ENCODE results near the gene IRX4. TPM values are rescaled to one million over a fixed set of nuclear protein-coding genes. Genes with fewer than 3 reads are reported as not detected.

Gene IRX4
- total and polyA plus RNA-seq, 2 of the 4 experiments (the other 2 are of a cell fraction) = not detected

DNA sequence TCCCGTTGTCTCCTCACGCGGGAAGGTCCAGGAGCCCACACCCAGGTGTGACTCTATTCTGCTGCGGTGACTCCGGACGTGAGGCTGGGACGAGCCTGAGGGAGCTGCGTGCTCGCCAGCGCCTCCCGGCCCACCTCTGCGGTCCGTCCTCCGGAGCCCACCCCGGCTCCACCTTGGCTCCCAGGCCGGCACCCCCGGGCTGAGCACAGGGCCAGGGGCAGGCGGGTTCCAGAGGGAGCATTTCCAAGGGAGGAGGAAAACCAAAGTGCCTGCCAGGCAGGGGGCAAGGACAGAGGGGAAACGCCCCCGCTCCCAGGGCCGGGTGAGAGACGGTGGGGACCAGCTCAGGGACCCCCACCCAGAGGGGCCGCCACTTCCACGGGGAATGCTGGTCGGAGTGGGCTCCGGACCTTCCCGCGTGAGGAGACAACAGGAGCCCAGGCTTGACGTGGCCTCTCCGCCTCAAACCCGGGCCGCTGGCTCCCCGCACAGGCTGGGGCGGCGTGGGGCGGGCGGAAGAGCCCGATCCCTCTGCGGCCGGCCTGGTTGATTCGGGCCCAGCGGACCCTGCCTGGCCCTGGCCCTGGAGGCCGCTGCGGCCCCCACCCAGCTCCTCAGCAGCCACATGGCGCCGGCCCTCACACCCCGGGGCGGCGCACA lies 26.0 kb downstream of the IRX4 start:
- H2AK9ac ChIP-seq (replicated peaks; ENCODE audit: low read depth, low read length, poor library complexity) = no peak overlapping the region
- peak overlapping the region; percentile 39 for H3K4me3 ChIP-seq (ENCODE audit: insufficient read depth, low read depth, low read length)
- ChIA-PET POLR2A (ENCODE audit: unreplicated experiment) (no interaction called here), CTCF (no interaction called here)
- no peaks in the 10 kb centered on the region for H4K20me1 ChIP-seq (ENCODE audit: insufficient read depth, low read length)
- WGBS, 2 experiments (ENCODE audit: extremely low coverage in 2 of 2, insufficient read length in 1 of 2) = 51% methylated on average over 20 of the region's 49 CpGs; no CpG with 5 or more reads in 1 of the 2 experiments
- no peaks in the 10 kb centered on the region for H3K9me1 ChIP-seq (ENCODE audit: insufficient read depth, low read length)
- no TSS peak for BruUV-seq (replicated peaks)
- H2AFZ ChIP-seq (replicated peaks; ENCODE audit: low read length, poor library complexity) = peak overlapping the region; percentile 63
- H4K91ac ChIP-seq (ENCODE audit: insufficient read depth, low read depth, low read length) = no peak overlapping the region
- H3K27me3 ChIP-seq (ENCODE audit: control insufficient read depth, insufficient read depth, low read length) = peaks cover 50% of the 10 kb centered on the region
- no peak for TF ChIP-seq CEBPB (IDR thresholded peaks at IDR 0.05; ENCODE audit: low read depth, low read length)
- TF ChIP-seq FOS (IDR thresholded peaks at IDR 0.05; ENCODE audit: low read depth, low read length) = no peak
- TF ChIP-seq USF2 (IDR thresholded peaks at IDR 0.05; ENCODE audit: low read depth, low read length) = no peak
- no peak for TF ChIP-seq RAD21 (IDR thresholded peaks at IDR 0.05; ENCODE audit: low read length)
- TF ChIP-seq RFX5 (IDR thresholded peaks at IDR 0.05; ENCODE audit: low read depth, low read length) = no peak
- no peak for TF ChIP-seq CHD1 (IDR thresholded peaks at IDR 0.05; ENCODE audit: low read depth, low read length)
- no peak for TF ChIP-seq SMC3 (IDR thresholded peaks at IDR 0.05; ENCODE audit: low read depth, low read length)
- no peak for TF ChIP-seq MAZ (IDR thresholded peaks at IDR 0.05; ENCODE audit: borderline replicate concordance, low read depth, low read length)
- no peak for TF ChIP-seq RCOR1 (IDR thresholded peaks at IDR 0.05; ENCODE audit: insufficient replicate concordance, low read length)
- no peak for TF ChIP-seq MAFK (IDR thresholded peaks at IDR 0.05; ENCODE audit: low read depth, low read length)
- no peak for TF ChIP-seq MXI1 (IDR thresholded peaks at IDR 0.05; ENCODE audit: borderline replicate concordance, low read depth, low read length)
- TF ChIP-seq, protein P1, sequence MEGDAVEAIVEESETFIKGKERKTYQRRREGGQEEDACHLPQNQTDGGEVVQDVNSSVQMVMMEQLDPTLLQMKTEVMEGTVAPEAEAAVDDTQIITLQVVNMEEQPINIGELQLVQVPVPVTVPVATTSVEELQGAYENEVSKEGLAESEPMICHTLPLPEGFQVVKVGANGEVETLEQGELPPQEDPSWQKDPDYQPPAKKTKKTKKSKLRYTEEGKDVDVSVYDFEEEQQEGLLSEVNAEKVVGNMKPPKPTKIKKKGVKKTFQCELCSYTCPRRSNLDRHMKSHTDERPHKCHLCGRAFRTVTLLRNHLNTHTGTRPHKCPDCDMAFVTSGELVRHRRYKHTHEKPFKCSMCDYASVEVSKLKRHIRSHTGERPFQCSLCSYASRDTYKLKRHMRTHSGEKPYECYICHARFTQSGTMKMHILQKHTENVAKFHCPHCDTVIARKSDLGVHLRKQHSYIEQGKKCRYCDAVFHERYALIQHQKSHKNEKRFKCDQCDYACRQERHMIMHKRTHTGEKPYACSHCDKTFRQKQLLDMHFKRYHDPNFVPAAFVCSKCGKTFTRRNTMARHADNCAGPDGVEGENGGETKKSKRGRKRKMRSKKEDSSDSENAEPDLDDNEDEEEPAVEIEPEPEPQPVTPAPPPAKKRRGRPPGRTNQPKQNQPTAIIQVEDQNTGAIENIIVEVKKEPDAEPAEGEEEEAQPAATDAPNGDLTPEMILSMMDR (conservative IDR thresholded peaks at IDR 0.05; ENCODE audit: low read depth, low read length) = no peak
- TF ChIP-seq, protein P2, sequence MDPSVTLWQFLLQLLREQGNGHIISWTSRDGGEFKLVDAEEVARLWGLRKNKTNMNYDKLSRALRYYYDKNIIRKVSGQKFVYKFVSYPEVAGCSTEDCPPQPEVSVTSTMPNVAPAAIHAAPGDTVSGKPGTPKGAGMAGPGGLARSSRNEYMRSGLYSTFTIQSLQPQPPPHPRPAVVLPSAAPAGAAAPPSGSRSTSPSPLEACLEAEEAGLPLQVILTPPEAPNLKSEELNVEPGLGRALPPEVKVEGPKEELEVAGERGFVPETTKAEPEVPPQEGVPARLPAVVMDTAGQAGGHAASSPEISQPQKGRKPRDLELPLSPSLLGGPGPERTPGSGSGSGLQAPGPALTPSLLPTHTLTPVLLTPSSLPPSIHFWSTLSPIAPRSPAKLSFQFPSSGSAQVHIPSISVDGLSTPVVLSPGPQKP (IDR thresholded peaks at IDR 0.05; ENCODE audit: borderline replicate concordance, low read depth, low read length) = no peak
- TF ChIP-seq NFE2L2 (IDR thresholded peaks at IDR 0.05; ENCODE audit: low read depth, low read length) = no peak
- no peak for TF ChIP-seq BHLHE40 (IDR thresholded peaks at IDR 0.05; ENCODE audit: low read depth, low read length)
- TF ChIP-seq POLR2A (IDR thresholded peaks at IDR 0.05; ENCODE audit: low read depth, low read length) = no peak
- no peaks in the 10 kb centered on the region for H3K79me1 ChIP-seq (ENCODE audit: low read depth in 1 of 2, low read length in 2 of 2)
- no peak overlapping the region for H3K56ac ChIP-seq (ENCODE audit: extremely low read depth, insufficient read depth, low read length)
- H2BK120ac ChIP-seq (ENCODE audit: low read depth, low read length) = no peak overlapping the region
- no peaks in the 10 kb centered on the region for H3K4me1 ChIP-seq (ENCODE audit: control insufficient read depth, insufficient read depth, low read length)
- no peak overlapping the region for H3K18ac ChIP-seq (ENCODE audit: low read depth, low read length)
- dilution Hi-C loops (cut with HindIII; ENCODE audit: low sequenced_read_pairs, unreplicated experiment) = no loop called here
- H3K4me2 ChIP-seq (ENCODE audit: low read depth, low read length) = no peak overlapping the region
- H2AK5ac ChIP-seq (ENCODE audit: low read depth, low read length) = no peak overlapping the region
- no peak overlapping the region for H2BK15ac ChIP-seq (ENCODE audit: low read depth, low read length)
- no peak overlapping the region for H2BK20ac ChIP-seq (ENCODE audit: low read depth, low read length)
- no peak overlapping the region for H2BK5ac ChIP-seq (ENCODE audit: low read depth, low read length, poor library complexity, severe bottlenecking)
- H3K36me3 ChIP-seq (ENCODE audit: control insufficient read depth, insufficient read depth, low read length) = no peaks in the 10 kb centered on the region
- DNase-seq (no peak), ATAC-seq (ENCODE audit: low read depth) (peak; percentile 61)
- no peak overlapping the region for H3K14ac ChIP-seq (replicated peaks; ENCODE audit: low read depth, low read length)
- intact Hi-C loops (cut with micrococcal nuclease) = no loop called here
- no peak overlapping the region for H3K23ac ChIP-seq (ENCODE audit: low read depth, low read length)
- in situ Hi-C loops (cut with MboI; ENCODE audit: low sequenced_read_pairs) = no loop called here
- no peak overlapping the region for H4K5ac ChIP-seq (ENCODE audit: low read depth, low read length)
- no peak overlapping the region for H3K9ac ChIP-seq (ENCODE audit: low read depth, low read length)
- H3K4ac ChIP-seq (ENCODE audit: low read depth, low read length) = no peak overlapping the region
- H3K27ac ChIP-seq (ENCODE audit: insufficient read depth, low read length) = no peak overlapping the region
- no peaks in the 10 kb centered on the region for H3K9me3 ChIP-seq (ENCODE audit: control insufficient read depth, insufficient read depth, low read length)
- no peak overlapping the region for H4K8ac ChIP-seq (ENCODE audit: low read depth in 2 of 2, low read length in 2 of 2)
